T-cell (primary cell): Measurements from ENCODE around the gene EFNB2. TPM values are rescaled to one million over a fixed set of nuclear protein-coding genes. Genes with fewer than 3 reads are reported as not detected.

Experiments
- ATAC-seq, 4 experiments: fragments of 200-7000 bp in 3 of 4; fragments of 150-1000 bp in 1 of 4; cut with Tn5 transposase; replicated peaks in 1 of 4; 1 replicate in 3 of 4; 2 replicates in 1 of 4; pipeline ENCODE4 v1.10.0; 2021; ENCODE audit warnings: moderate library complexity in 3 of 4, mild to moderate bottlenecking in 2 of 4, moderate number of reproducible peaks in 1 of 4
- CTCF ChIA-PET, 2 donors: fragments of 300-600 bp; sonication (Branson Sonifier 250); formaldehyde crosslinking; loops; one replicate each; lab custom pipeline; 2022; ENCODE audit warnings: antibody characterized with exemption in 2 of 2; lab: Charles Lee
- POLR2A ChIA-PET, 2 donors: fragments of 300-600 bp; sonication (Branson Sonifier 250); formaldehyde crosslinking; loops; one replicate each; lab custom pipeline; 2022; ENCODE audit warnings: antibody characterized with exemption in 2 of 2; lab: Charles Lee
- DNase-seq, 35 experiments: peaks; one replicate each; pipeline versions ENCODE4 v3.0.0 to v3.0.0-alpha.2; 2013 to 2023
- H3K27ac ChIP-seq: one replicate; pipeline ENCODE4 v1.5.1; 2013; ENCODE audit warnings: low read length
- H3K27me3 ChIP-seq, 2 experiments: replicated peaks in 1 of 2; 1 replicate in 1 of 2; 2 replicates in 1 of 2; pipeline versions ENCODE4 v1.6.1 to v1.7.0; 2013; ENCODE audit warnings: low read length in 1 of 2, mixed read lengths in 1 of 2; ENCODE audit not compliant: control insufficient read depth in 2 of 2, insufficient read depth in 2 of 2; ENCODE audit errors: extremely low read depth in 1 of 2
- H3K36me3 ChIP-seq, 2 donors: 1 replicate in 1 of 2; 2 replicates in 1 of 2; pipeline versions ENCODE4 v1.6.1 to v1.7.0; 2013; ENCODE audit warnings: low read length in 1 of 2; ENCODE audit not compliant: control insufficient read depth in 2 of 2, insufficient read depth in 1 of 2; ENCODE audit errors: extremely low read depth in 1 of 2
- H3K4me1 ChIP-seq, 2 experiments: 1 replicate in 1 of 2; 2 replicates in 1 of 2; pipeline versions ENCODE4 v1.6.1 to v1.7.0; 2013; ENCODE audit warnings: low read length in 2 of 2, mixed read lengths in 1 of 2; ENCODE audit not compliant: insufficient read depth in 2 of 2, control insufficient read depth in 1 of 2; ENCODE audit errors: extremely low read depth in 1 of 2
- H3K4me3 ChIP-seq, 2 donors: 1 replicate in 1 of 2; 2 replicates in 1 of 2; pipeline versions ENCODE4 v1.5.1 to v1.7.0; 2013; ENCODE audit warnings: mild to moderate bottlenecking in 2 of 2, low read length in 1 of 2, moderate library complexity in 1 of 2; ENCODE audit not compliant: control insufficient read depth in 1 of 2; ENCODE audit errors: extremely low read depth in 1 of 2
- H3K9me3 ChIP-seq: 2 replicates; pipeline ENCODE4 v1.7.0; 2013
- H3K27ac Mint-ChIP-seq, 2 donors: one replicate each; pipeline ENCODE4 v1.8.0; 2020 to 2021; ENCODE audit warnings: mild to moderate bottlenecking in 2 of 2, mixed read lengths in 2 of 2
- H3K27me3 Mint-ChIP-seq, 2 donors: one replicate each; pipeline ENCODE4 v1.8.0; 2021 to 2022; ENCODE audit warnings: mixed read lengths in 2 of 2
- H3K36me3 Mint-ChIP-seq: one replicate; pipeline ENCODE4 v1.8.0; 2021; ENCODE audit warnings: mixed read lengths
- H3K4me1 Mint-ChIP-seq, 3 donors: one replicate each; pipeline ENCODE4 v1.8.0; 2020 to 2022; ENCODE audit warnings: mixed read lengths in 3 of 3, mild to moderate bottlenecking in 1 of 3
- H3K4me3 Mint-ChIP-seq, 3 donors: one replicate each; pipeline ENCODE4 v1.8.0; 2020 to 2022; ENCODE audit warnings: mild to moderate bottlenecking in 3 of 3, mixed read lengths in 3 of 3, moderate library complexity in 3 of 3
- H3K9me3 Mint-ChIP-seq, 3 donors: one replicate each; pipeline ENCODE4 v1.8.0; 2020 to 2022; ENCODE audit warnings: mixed read lengths in 3 of 3
- WGBS: methylation state at CpG from one replicate; pipeline ENCODE4 v1.1.5; 2013; ENCODE audit warnings: missing lambda C conversion rate; ENCODE audit not compliant: insufficient coverage; 5-methylcytosine and 5-hydroxymethylcytosine counted together
- total RNA-seq, 35 experiments: library from RNA in 6 of 35; stranded (reverse) in 6 of 35; fragments of 120-200 nt in 1 of 35; gene quantifications; one replicate each; pipeline versions ENCODE4 v1.2.1 to v1.2.4 and lab custom pipeline; 2013 to 2026

EFNB2 gene
- total RNA-seq, 5 donors from 2014 or later (not counting 1 experiment from before 2014, with no cell fraction given), result 0.18 to 0.47 (median 0.33) TPM

DNA sequence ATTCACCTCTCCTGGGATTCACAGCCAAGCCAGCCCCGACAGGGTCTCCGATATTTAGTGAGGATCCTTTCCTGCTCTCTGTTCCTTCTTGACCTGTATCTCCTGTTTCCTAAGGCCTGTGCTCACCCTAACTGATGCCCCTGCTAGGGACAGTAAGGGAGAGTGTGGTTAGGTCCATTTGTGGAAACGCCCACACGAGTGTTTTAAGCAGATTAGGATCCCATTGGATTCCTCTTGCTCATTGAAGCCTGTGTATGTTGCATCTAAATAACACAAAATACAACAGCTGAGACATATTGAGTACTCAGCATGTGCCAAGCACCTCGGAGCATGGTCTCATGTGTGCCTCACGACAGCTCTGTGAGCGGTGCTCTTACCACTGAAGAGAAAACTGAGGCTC is 64.9 kb downstream of the EFNB2 start:
- Mint-ChIP-seq H3K27me3 (peaks cover 9 to 11% of the 10 kb centered on the region in 2 donors), H3K27ac (no peak overlapping the region), H3K4me1 (no peaks in the 10 kb centered on the region), H3K36me3 (no peaks in the 10 kb centered on the region), H3K9me3 (no peaks in the 10 kb centered on the region), H3K4me3 (no peak overlapping the region)
- H3K4me3 ChIP-seq, result no peak overlapping the region
- DNase-seq (no peak), ATAC-seq (no peak)
- 85% methylated on average over 3 of the region's 7 CpGs for WGBS
- no peaks in the 10 kb centered on the region for H3K9me3 ChIP-seq
- CTCF ChIA-PET, result interaction anchor here (0.6 kb wide), 2 partner anchors 65 to 67 kb away, joined by 3 to 6 read pairs; partner anchors contain the start of gene EFNB2 (in 1 of the 2)
- peaks cover 0 to 20% of the 10 kb centered on the region in 2 experiments for H3K27me3 ChIP-seq
- POLR2A ChIA-PET, result no interaction called here
- H3K36me3 ChIP-seq, result no peaks in the 10 kb centered on the region
- H3K27ac ChIP-seq, result no peak overlapping the region
- H3K4me1 ChIP-seq, result no peaks in the 10 kb centered on the region

DNA sequence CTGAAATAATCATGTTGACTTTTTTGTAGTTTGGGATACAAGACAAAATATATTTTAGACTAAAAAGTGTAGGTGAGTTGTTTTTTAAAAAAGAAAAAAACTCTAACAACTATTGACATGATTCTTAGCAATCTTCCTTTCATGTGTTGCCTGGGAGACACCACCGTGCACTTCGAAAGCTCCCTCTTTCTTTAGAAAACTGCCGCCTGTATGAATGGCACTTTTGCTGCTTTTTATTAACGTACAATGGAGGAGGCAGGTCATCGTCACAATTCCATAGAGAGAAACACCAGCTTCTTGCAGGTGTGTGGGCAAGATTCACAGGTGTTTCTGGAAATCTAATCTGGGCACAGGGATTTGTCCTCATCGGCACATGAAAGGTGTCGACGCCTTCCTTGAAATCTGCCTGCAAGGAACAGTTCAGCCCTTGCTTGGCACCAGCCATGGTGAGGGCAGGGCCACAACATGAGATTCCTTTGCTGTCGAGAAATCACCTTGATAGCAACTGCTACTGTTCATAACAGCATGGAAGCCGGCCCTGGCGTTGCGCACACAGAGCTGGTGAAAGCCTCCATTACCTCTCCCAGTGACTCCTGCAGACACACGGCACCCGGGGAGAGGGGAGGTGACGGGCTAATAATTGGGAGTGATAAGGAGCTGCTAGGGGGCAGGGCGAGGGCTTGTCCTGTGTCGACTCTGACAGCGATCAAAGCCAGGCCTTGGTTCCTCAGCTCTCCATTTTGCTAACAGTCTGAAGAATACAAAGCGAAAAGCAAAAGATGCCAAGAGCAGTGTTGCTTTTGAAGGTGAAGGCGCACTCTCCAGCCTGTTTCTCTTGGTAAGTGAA is 66.5 kb downstream of the EFNB2 start:
- H3K27ac Mint-ChIP-seq, result no peak overlapping the region
- no peaks in the 10 kb centered on the region for H3K9me3 Mint-ChIP-seq
- no peak overlapping the region for H3K27ac ChIP-seq
- H3K27me3 Mint-ChIP-seq, result peaks cover 9 to 14% of the 10 kb centered on the region in 2 donors
- no peaks in the 10 kb centered on the region for H3K4me1 Mint-ChIP-seq
- H3K4me3 ChIP-seq, result no peak overlapping the region
- ChIA-PET CTCF (no interaction called here), POLR2A (no interaction called here)
- H3K9me3 ChIP-seq, result no peaks in the 10 kb centered on the region
- no peaks in the 10 kb centered on the region for H3K36me3 Mint-ChIP-seq
- H3K4me3 Mint-ChIP-seq, result no peak overlapping the region
- ATAC-seq, result no peak
- DNase-seq, result no peak
- 97% methylated on average over 10 of the region's 20 CpGs for WGBS
- no peaks in the 10 kb centered on the region for H3K4me1 ChIP-seq
- H3K36me3 ChIP-seq, result no peaks in the 10 kb centered on the region
- peaks cover 0 to 14% of the 10 kb centered on the region in 2 experiments for H3K27me3 ChIP-seq

DNA sequence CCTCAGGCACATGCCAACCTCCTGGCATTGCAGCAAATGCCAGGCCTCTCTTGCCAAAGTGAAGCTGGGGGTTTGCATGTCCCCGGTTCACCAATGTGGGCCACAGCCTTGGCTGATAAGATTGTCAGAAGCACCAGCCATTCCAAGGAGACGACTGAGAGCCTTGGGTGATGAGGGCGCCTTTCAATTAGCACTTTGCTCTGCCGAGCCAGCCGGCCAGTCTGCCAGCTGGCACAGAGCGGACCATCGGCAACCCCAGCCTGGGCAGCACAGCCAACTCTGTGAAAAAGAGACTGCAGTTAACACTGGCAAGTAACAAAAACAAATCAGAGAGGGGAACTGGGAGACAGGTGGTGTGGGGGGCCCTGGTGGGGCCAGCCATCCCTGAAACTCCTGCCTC is 67.3 kb downstream of the EFNB2 start:
- H3K27ac ChIP-seq, result no peak overlapping the region
- Mint-ChIP-seq H3K27me3 (peaks cover 9 to 15% of the 10 kb centered on the region in 2 donors), H3K9me3 (no peaks in the 10 kb centered on the region), H3K4me3 (no peak overlapping the region), H3K4me1 (no peaks in the 10 kb centered on the region), H3K36me3 (no peaks in the 10 kb centered on the region), H3K27ac (no peak overlapping the region)
- H3K36me3 ChIP-seq, result no peaks in the 10 kb centered on the region
- no peaks in the 10 kb centered on the region for H3K4me1 ChIP-seq
- POLR2A ChIA-PET, result no interaction called here
- H3K9me3 ChIP-seq, result no peaks in the 10 kb centered on the region
- CTCF ChIA-PET, result no interaction called here
- no peak for DNase-seq
- H3K4me3 ChIP-seq, result no peak overlapping the region
- no peak for ATAC-seq
- H3K27me3 ChIP-seq, result peaks cover 0 to 11% of the 10 kb centered on the region in 2 experiments
- 80% methylated on average over 7 of the region's 7 CpGs for WGBS

DNA sequence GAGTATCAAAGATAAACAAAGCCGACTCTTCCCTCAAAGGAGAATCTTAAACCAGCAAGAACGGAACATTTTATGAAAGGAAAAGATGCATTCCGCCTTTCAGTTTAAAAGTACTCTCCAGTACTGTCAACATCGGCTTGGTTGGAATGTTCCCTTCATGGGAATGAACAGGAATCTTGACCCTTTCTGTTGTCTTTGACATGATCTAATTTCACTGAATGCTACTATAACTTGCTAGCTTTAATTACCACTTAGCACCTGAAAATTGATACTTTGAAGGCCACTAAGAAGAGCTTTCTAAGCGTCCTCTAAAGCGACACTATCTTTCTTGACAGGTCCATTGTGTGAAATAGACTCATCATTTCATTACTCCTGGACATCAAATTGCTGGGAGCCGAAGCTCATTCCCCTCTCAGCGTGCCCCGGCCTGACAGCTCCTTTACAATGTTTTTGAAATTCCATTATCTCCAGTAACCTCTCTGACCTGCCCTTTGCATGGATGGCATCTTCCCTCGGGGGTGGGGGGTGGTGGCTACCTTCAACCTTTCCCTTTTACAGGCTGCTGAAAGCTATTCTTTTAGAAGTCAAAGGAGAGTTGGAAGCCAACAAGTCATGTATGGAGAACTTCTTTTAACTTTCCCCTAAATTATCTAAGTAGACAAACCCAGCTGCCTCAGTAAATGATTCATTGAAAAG is 67.9 kb downstream of the EFNB2 start:
- H3K9me3 ChIP-seq, result no peaks in the 10 kb centered on the region
- Mint-ChIP-seq H3K4me3 (no peak overlapping the region), H3K27ac (no peak overlapping the region), H3K36me3 (no peaks in the 10 kb centered on the region), H3K27me3 (peaks cover 9 to 13% of the 10 kb centered on the region in 2 donors), H3K9me3 (no peaks in the 10 kb centered on the region), H3K4me1 (no peaks in the 10 kb centered on the region)
- WGBS, result 91% methylated on average over 2 of the region's 10 CpGs
- H3K27ac ChIP-seq, result no peak overlapping the region
- CTCF ChIA-PET, result no interaction called here
- no peak overlapping the region for H3K4me3 ChIP-seq
- no peaks in the 10 kb centered on the region for H3K36me3 ChIP-seq
- H3K27me3 ChIP-seq, result peaks cover 0 to 8% of the 10 kb centered on the region in 2 experiments
- ATAC-seq (no peak), DNase-seq (no peak)
- POLR2A ChIA-PET, result no interaction called here
- H3K4me1 ChIP-seq, result no peaks in the 10 kb centered on the region

DNA sequence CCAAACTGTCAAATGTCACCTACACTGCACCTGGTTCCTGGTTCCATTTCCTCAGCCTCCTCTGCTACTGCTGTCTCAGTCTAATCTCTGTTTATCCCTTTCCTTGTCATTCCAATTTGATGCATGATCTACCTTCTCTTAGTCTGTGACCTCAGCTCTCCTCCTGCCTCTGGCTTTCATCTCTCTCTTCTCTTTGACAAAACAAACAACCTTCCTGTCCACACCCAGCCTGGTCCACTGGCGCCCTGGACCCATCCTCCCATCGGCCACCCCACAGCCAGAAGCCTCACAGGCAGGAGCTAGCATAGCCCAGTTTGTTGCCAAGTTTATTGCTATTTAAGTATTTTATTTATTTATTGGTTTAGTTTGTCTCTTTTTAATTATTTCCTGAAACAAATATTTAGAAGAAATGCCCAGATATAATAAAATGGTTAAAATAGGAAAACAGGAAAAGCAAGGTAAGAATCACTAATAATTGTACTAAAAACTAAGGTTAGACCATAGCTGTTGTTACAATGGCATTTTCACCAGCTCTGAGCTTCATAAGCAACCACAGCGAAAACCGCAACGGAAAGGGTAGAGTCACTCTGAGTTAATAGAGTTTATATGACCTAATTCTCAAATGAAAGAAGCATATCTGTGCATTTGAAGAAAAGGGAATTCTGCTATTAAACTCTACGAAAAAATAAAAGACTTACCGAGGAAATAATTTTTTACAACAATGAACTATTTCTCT is 68.6 kb downstream of the EFNB2 start:
- no peaks in the 10 kb centered on the region for H3K4me1 ChIP-seq
- no peaks in the 10 kb centered on the region for H3K36me3 ChIP-seq
- Mint-ChIP-seq H3K4me3 (no peak overlapping the region), H3K4me1 (no peaks in the 10 kb centered on the region), H3K27me3 (peaks cover 9 to 11% of the 10 kb centered on the region in 2 donors), H3K9me3 (no peaks in the 10 kb centered on the region), H3K36me3 (no peaks in the 10 kb centered on the region), H3K27ac (no peak overlapping the region)
- H3K4me3 ChIP-seq, result no peak overlapping the region
- DNase-seq (no peak), ATAC-seq (no peak)
- no peak overlapping the region for H3K27ac ChIP-seq
- 70% methylated on average over 2 of the region's 7 CpGs for WGBS
- H3K27me3 ChIP-seq, result peaks cover 0 to 4% of the 10 kb centered on the region in 2 experiments
- no peaks in the 10 kb centered on the region for H3K9me3 ChIP-seq
- CTCF ChIA-PET, result no interaction called here
- POLR2A ChIA-PET, result no interaction called here

DNA sequence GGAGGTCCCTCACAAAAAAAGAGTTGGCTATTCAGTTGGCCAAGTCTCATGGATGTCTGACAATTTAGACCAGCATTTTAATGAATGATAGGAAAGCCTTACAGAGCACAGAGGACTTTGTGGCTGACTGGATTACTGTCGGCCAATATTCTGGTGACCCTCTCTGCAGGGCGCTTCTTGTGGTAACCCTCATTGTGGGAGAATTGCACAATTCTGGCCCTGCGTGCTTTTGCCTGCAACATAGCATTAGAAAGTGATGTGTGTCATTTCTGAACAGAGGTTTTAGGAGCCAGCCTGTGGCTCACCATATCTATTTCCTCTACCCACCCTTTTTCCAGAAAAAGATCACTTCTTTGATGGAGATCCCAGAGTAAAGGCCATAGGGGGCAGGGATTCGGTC is 71.4 kb downstream of the EFNB2 start:
- Histone ChIP-seq H3K27me3 (peaks cover 0 to 4% of the 10 kb centered on the region in 2 experiments), H3K9me3 (no peaks in the 10 kb centered on the region), H3K36me3 (no peaks in the 10 kb centered on the region), H3K27ac (no peak overlapping the region), H3K4me1 (no peaks in the 10 kb centered on the region), H3K4me3 (no peak overlapping the region)
- ChIA-PET POLR2A (no interaction called here), CTCF (interaction anchor here in 1 of 2 donors (0.7 kb wide), 1 partner anchor 23 kb away, joined by 4 read pairs; no protein-coding TSS in a partner anchor)
- H3K27ac Mint-ChIP-seq, result no peak overlapping the region
- no peaks in the 10 kb centered on the region for H3K4me1 Mint-ChIP-seq
- ATAC-seq (no peak), DNase-seq (no peak)
- H3K27me3 Mint-ChIP-seq, result peaks cover 4 to 8% of the 10 kb centered on the region in 2 donors
- no peak overlapping the region for H3K4me3 Mint-ChIP-seq
- no peaks in the 10 kb centered on the region for H3K36me3 Mint-ChIP-seq
- H3K9me3 Mint-ChIP-seq, result no peaks in the 10 kb centered on the region
- 70% methylated on average over 3 of the region's 4 CpGs for WGBS
